SJCRH30 (cell line): ENCODE measurements around the gene LSG1. TPM values are rescaled to one million over a fixed set of nuclear protein-coding genes. Genes with fewer than 3 reads are reported as not detected.
"Not testable (repeated sequence)": the region's sequence is repeated elsewhere in the genome, so short reads cannot be mapped to it uniquely, and the experiment has no call there.

ENCODE experiments used
- DNase-seq, 2 experiments: peaks; one replicate each; pipeline ENCODE4 v3.0.0-alpha.2; 2015 to 2020
- H3K27ac ChIP-seq: fragments of 250-450 bp; sonication (Bioruptor Pico); 2 replicates; pipeline ENCODE4 v1.5.1; 2020; ENCODE audit warnings: mild to moderate bottlenecking, moderate library complexity
- H3K27me3 ChIP-seq: fragments of 250-450 bp; sonication (Bioruptor Pico); 2 replicates; pipeline ENCODE4 v1.5.1; 2020; ENCODE audit warnings: mild to moderate bottlenecking, moderate library complexity
- H3K36me3 ChIP-seq: fragments of 250-450 bp; sonication (Bioruptor Pico); 2 replicates; pipeline ENCODE4 v1.5.1; 2020; ENCODE audit warnings: mild to moderate bottlenecking, moderate library complexity
- H3K4me1 ChIP-seq: fragments of 250-450 bp; sonication (Bioruptor Pico); 2 replicates; pipeline ENCODE4 v1.5.1; 2020; ENCODE audit warnings: mild to moderate bottlenecking, moderate library complexity
- H3K4me3 ChIP-seq: fragments of 250-450 bp; sonication (Bioruptor Pico); 2 replicates; pipeline ENCODE4 v1.5.1; 2020; ENCODE audit warnings: mild to moderate bottlenecking, moderate library complexity
- H3K9me3 ChIP-seq: fragments of 250-450 bp; sonication (Bioruptor Pico); replicated peaks from 2 replicates; pipeline ENCODE4 v1.5.1; 2020; ENCODE audit warnings: mild to moderate bottlenecking, moderate library complexity
- total RNA-seq: library from RNA; depleted of rRNA; stranded (reverse); fragments of >200 nt; shearing (Covaris generic); gene quantifications from 2 replicates; pipeline ENCODE4 v1.2.3, GENCODE V29; 2014

LSG1 gene
- total RNA-seq, 1 experiment from 2014 or later = 35.6 TPM

DNA sequence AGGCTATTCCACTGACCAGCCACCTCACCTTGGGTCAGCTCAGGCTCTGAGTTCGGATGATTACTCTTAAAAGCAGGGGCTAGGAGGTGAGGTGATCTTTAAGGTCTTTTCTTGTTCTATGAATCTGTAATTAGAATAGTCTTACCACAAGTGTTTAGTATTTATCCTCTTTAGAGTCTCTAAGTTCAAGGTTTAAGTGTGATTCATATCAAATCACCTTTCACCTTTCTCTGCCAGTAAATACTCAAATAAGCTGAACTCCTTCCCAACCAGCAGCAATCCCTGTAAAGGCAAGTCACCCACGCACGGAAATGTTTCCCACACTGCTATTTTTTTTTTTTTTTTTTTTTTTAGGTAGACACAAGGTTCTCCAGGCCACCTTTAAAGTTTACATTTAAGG, 24.2 kb downstream of the LSG1 start:
- Histone ChIP-seq H3K27ac (no peak overlapping the region), H3K4me1 (no peaks in the 10 kb centered on the region), H3K27me3 (no peaks in the 10 kb centered on the region), H3K9me3 (no peaks in the 10 kb centered on the region), H3K36me3 (peaks cover 62% of the 10 kb centered on the region), H3K4me3 (no peak overlapping the region)
- no peak for DNase-seq

DNA sequence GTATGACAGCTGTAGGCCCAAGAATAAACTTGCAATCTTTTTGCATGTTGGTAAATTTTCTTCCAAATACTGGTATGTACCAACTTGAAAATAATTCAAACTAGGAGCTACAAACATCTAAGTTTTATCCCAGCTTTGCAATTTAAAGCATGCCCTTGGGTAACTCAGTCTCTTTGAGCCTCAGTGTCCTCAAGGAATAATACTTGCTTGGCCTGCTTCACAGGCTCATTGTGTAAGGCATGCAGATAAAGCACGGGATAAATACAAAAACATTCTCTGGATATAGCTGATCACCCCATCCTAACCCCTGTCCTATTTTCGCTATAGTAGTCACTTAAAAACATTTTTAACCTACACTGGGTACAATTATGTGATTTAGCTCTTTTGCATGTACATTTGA, 29.2 kb downstream of the LSG1 start:
- Histone ChIP-seq H3K27me3 (no peaks in the 10 kb centered on the region), H3K4me3 (no peak overlapping the region), H3K9me3 (no peaks in the 10 kb centered on the region), H3K36me3 (peaks cover 41% of the 10 kb centered on the region), H3K4me1 (no peaks in the 10 kb centered on the region), H3K27ac (no peak overlapping the region)
- no peak for DNase-seq

DNA sequence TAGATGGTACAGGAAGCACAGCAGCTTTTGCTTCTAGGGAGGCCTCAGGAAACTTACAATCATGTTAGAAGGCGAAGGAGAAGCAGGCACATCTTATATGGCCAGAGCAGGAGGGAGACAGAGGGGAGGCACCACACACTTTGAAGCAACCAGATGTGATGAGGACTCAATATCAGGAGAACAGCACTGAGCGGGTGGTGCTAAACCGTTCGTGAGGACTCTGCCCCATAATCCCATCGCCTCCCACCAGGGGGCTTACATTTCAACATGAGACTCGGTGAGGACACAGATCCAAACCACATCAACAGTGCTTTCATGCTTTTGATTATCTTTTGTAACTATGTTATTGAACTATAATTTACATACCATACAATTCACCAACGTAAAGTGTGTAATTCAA, 31.2 kb downstream of the LSG1 start:
- Histone ChIP-seq H3K27ac (no peak overlapping the region), H3K4me3 (no peak overlapping the region), H3K36me3 (peaks cover 38% of the 10 kb centered on the region), H3K4me1 (no peaks in the 10 kb centered on the region), H3K9me3 (no peaks in the 10 kb centered on the region), H3K27me3 (no peaks in the 10 kb centered on the region)
- peak in 1 of 2 experiments; percentile 36 for DNase-seq

DNA sequence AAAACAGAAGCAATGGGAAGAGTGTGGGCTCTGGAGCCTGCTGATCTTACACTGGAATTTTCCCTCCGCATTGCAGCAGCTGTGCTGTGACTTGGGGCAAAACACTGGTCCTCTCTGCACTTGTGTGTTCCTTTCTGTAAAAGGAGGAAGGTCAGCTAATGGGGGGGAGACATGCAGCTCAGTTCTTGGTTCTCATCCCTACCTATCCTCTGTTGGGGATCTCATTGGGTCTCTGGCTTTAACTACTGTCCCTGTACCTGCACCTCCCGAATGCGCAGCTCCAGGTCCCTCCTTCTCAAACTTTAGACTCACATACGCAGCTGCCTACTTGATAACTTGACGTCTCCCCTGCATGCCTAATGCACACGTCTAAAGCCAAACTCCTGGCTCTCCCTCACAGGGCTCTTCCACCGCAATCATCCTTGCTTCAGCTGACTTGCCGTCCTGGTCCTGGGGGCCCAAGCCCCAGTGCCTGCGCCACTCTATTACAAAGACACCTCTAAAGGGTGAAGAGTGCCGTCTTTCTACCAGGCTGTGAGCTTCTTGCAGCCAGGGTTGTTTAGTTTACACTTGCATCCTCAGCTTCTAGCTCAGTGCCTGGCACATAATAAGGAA, 32.9 kb downstream of the LSG1 start:
- Histone ChIP-seq H3K27me3 (no peaks in the 10 kb centered on the region), H3K4me3 (no peak overlapping the region), H3K4me1 (no peaks in the 10 kb centered on the region), H3K27ac (no peak overlapping the region), H3K9me3 (no peaks in the 10 kb centered on the region), H3K36me3 (peaks cover 25% of the 10 kb centered on the region)
- no peak for DNase-seq

DNA sequence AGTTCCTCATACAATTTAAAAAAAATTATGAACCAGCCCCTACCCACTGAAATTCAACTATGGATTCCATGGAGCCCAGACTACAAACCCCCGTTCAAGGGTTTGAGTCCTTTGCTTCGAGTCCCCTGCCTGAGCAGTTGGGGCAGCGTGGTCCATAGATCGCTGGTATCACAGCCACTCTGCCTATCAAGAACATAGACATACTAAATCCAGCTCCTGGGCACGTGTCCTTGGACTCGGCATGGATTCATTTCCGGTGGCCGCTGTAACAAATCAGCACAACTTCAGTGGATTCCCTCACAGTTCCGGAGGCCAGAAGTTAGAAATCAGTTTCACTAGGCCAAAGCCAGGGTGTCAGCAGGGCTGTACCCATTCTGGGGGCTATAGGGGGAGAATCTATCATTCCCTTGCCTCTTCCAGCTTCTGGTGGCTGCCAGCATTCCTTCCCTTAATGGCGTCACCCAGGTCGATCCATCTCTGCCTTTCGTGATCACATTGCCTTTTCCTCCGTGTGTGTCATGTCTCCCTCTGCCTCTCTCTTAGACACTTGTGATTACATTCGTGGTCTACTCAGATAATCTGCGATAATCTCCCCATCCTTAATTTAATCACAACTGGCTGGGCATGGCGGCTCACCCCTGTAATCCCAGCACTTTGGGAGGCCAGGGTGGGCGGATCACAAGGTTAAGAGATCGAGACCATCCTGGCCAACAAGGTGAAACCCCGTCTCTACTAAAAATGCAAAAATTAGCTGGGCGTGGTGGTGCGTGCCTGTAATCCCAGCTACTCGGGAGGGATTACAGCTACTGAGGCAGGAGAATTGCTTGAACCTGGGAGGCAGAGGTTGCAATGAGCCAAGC, 34.2 kb downstream of the LSG1 start:
- Histone ChIP-seq H3K9me3 (no peaks in the 10 kb centered on the region), H3K27ac (no peak overlapping the region), H3K36me3 (peaks cover 13% of the 10 kb centered on the region), H3K27me3 (no peaks in the 10 kb centered on the region), H3K4me3 (no peak overlapping the region), H3K4me1 (no peaks in the 10 kb centered on the region)
- DNase-seq = no peak

DNA sequence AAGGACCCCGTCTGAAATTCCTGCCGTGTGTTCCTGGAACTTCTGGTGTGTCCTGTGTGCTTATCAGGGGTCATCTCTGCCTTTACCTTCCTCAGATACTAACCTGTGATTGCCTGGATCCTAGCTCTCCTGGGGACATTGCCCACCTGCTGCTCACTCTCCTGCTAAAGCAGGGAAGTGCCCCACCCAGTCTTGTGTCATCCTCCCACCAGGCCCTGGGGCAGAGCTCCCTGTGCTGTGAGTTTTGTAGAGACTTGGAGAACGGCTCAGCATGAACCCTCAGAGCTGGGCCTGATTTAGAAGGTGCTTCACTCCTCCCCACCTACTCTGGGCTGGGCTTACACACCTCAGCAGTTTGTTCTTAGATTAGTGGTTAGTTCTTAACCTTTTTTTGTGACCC, 34.9 kb downstream of the LSG1 start:
- Histone ChIP-seq H3K27ac (no peak overlapping the region), H3K4me3 (no peak overlapping the region), H3K4me1 (no peaks in the 10 kb centered on the region), H3K9me3 (no peaks in the 10 kb centered on the region), H3K36me3 (peaks cover 11% of the 10 kb centered on the region), H3K27me3 (no peaks in the 10 kb centered on the region)
- DNase-seq = no peak

DNA sequence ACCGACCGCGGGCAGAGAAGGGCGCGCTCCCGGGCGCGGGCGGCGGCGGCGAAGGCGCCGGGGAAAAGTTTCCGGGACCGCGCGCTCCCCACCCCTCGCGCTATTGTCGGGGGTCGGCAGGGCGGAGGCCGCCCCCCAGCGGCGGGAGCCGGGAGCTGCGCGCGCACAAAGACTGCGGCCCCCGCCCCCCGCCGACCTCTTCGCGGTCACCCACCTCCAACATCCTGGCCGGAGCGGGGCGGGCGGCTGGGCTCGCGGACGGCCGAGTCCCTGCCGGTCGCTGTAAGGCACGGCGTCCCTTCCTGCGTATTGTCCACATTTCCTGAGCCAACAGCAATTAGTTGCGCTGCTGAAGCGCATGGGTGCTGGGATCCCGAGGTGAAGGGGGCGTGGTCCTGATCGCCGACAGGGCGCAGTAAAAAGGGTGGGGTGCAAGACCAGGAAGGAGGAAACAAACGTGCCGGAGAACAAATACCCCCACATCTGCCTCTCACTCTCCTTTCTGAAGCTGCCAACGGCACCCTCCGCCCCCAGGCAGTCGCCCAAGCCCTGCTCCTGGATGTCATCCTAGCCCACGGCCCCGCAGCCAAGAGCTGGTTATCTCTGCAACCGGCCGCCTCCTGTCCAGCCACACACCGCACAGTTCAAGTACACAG, 38.5 kb downstream of the LSG1 start, which contains the start of gene TMEM44:
Gene TMEM44, minus strand, starts transcription at position 71 of the 656 bp plus-strand sequence. CDS start 204 bp downstream, outside the sequence.
- peak within 1 kb of the TSS; percentile 61 for H3K4me3 ChIP-seq
- 0 out of 2 replicates have a peak, but pooled peaks cover 4% of the 10 kb centered on the region for H3K9me3 ChIP-seq
- peaks cover 5% of the 10 kb centered on the region for H3K36me3 ChIP-seq
- peak within 1 kb of the TSS; percentile 53 for H3K27ac ChIP-seq
- no peaks in the 10 kb centered on the region for H3K27me3 ChIP-seq
- peak; percentile 85 for DNase-seq
- H3K4me1 ChIP-seq = no peaks in the 10 kb centered on the region

DNA sequence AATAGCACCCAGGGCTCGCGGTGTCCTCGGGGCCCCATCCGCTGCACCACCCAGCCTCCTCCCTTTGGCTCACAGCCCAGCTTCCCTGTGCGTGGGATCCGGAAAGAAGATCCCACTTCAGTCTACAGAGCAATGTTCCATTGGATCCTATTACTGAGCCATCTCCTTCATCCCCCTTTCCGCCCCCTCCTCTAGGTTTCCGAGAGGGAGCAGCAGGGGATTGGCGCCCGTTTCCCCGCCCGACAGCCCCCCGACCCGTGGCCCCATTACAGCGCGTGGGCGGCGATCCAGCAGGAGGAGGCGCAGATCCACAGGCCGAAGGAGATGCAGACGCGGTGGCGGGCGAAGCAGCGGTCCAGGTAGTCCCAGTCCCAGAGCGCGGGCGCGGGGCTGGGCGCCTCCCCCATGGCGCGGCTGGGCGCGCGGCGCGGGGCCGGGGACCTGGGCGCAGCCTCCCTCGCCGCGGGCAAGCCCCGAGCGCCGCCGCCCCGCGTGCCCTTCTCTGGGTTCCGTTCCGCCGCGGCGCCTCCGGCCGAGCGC, 39.1 kb downstream of the LSG1 start:
- Histone ChIP-seq H3K4me1 (no peaks in the 10 kb centered on the region), H3K36me3 (peaks cover 11% of the 10 kb centered on the region), H3K9me3 (0 out of 2 replicates have a peak, but pooled peaks cover 4% of the 10 kb centered on the region), H3K27me3 (no peaks in the 10 kb centered on the region), H3K4me3 (peak overlapping the region; percentile 61), H3K27ac (peak overlapping the region; percentile 44)
- DNase-seq = peak; percentile 55 to 57

DNA sequence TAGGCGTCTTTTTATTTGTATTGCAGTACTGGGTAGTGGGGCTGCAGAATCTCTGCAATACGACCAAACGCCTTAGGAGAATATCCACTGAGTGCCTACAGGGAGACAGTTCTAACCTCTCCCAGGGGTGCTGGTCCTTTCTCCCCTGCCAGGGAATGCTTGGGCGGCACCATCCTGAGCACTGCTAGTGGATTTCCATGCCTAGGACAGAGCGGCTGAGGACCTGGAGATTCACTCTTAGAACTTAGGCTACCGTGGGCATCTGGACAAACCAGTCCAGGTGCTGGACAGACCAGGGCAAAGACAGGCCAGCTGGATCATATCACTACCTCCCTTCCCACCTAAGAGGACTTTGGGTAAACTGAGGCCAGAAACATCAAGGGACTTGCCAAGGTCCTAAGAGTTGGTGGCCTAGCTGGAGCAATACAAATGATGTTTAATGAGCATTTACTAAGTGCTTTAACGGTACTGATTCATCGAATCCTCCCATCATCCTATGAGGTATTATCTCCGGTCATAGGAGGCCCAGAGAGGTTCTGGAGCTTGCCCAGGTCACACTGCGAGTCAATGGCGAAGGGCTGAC, 39.7 kb downstream of the LSG1 start:
- DNase-seq = no peak
- Histone ChIP-seq H3K27ac (peak overlapping the region; percentile 44; the same call in 1 of the 2 replicates), H3K4me1 (no peaks in the 10 kb centered on the region), H3K9me3 (0 out of 2 replicates have a peak, but pooled peaks cover 4% of the 10 kb centered on the region), H3K36me3 (peaks cover 12% of the 10 kb centered on the region), H3K4me3 (peak overlapping the region; percentile 61), H3K27me3 (no peaks in the 10 kb centered on the region)

DNA sequence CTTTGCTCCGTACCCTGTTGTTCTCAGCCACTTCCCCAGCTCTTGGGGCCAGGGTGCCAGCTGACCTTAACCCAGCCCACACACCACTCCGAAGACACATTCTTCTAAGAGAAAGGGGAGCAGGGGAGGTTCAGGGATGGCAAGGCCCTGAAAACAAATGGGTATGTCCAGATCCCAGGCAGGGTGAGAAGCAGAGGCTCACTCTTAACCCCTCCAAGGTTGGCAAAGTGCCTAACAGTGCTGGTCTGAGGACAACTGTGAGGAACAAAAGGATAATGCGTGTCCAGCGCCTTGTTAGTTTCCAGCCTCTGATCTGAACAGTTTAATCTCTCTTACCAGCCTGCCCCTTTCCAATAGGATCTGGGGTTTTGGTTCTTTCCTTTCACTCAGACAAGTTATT, 40.3 kb downstream of the LSG1 start:
- Histone ChIP-seq H3K9me3 (0 out of 2 replicates have a peak, but pooled peaks cover 4% of the 10 kb centered on the region), H3K4me3 (no peak overlapping the region), H3K4me1 (no peaks in the 10 kb centered on the region), H3K36me3 (peaks cover 16% of the 10 kb centered on the region), H3K27ac (no peak overlapping the region), H3K27me3 (no peaks in the 10 kb centered on the region)
- DNase-seq = peak in 1 of 2 experiments; percentile 24

DNA sequence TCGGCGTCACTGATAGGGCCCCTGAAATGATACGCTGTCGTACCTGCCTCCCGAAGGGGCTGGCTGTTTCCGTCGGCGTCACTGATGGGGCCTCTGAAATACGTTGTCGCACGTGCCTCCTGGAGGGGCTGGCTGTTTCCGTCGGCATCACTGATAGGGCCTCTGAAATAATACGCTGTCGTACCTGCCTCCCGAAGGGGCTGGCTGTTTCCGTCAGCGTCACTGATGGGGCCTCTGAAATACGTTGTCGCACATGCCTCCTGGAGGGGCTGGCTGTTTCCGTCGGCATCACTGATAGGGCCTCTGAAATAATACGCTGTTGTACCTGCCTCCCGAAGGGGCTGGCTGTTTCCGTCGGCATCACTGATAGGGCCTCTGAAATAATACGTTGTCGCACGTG, 41.3 kb downstream of the LSG1 start:
- DNase-seq, H3K4me3 ChIP-seq, H3K27me3 ChIP-seq, H3K4me1 ChIP-seq, H3K27ac ChIP-seq, H3K9me3 ChIP-seq: not testable (repeated sequence)
- peaks cover 16% of the 10 kb centered on the region for H3K36me3 ChIP-seq

DNA sequence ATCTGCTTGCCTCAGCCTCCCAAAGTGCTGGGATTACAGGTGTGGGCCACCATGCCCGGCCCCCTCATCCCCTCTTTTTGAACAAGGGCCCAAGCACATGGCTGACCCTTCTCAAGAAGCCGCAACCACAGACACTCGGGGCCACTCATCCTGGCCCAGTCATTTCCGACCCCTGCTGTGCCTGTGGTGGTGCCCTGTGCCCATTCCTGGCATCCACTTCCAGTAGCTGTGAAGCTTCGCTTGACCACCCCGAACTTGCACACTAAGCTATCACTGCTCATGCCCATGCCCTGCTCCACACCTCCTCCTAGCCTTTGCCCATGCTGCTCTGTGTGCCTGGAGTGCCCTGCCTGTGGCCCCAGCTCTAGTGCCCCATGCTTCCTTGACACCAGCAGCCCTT, 47.0 kb downstream of the LSG1 start:
- Histone ChIP-seq H3K27me3 (no peaks in the 10 kb centered on the region), H3K36me3 (peaks cover 17% of the 10 kb centered on the region)

DNA sequence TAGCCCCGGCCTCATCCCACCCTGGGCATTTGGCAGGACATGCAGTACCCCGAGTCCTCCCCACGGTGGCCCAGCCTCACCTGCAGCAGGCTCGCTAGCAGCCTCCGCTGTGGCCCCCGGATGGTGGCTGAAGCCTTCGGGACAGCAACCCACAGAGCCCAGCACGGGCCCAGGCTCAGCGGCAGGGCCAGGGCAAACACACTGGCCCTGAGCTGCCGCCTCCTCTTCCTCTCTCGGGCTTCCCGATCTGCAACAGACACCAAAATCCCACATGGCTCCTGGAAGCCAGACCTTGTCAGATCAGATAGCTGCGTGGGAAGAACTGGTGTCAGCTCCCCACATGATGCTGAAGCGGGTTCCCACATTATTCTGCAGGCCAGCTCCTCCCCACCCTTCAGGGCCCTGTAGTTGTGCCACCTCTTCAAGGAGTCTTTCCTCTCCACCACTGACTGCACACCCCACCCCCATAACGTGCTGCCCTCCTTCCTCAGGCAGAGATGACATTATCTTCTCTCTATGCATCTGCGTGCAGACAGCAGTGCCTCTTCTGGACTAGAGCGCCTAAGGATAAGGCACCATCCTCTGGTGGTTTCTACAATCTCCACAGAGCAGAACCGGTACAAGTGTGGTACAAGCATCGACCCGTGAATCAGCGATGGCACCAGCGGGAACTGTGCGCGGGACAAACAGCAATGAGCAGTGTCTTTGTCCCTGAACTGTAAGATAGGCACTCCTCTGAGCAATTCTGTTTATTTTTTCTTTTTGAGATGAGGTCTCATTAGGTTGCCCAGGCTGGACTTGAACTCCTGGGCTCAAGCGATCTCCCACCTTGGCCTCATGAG, 48.3 kb downstream of the LSG1 start:
- H3K27me3 ChIP-seq = no peaks in the 10 kb centered on the region
- DNase-seq = no peak
- H3K36me3 ChIP-seq = peaks cover 17% of the 10 kb centered on the region
- H3K27ac ChIP-seq = no peak overlapping the region
- no peak overlapping the region for H3K4me3 ChIP-seq
- H3K9me3 ChIP-seq = no peaks in the 10 kb centered on the region
- H3K4me1 ChIP-seq = peaks cover 6% of the 10 kb centered on the region; the same call in 1 of the 2 replicates

More for the DNA sequence above, 47.0 kb downstream of the LSG1 start:
- H3K27ac ChIP-seq = no peak overlapping the region
- no peak for DNase-seq
- H3K4me3 ChIP-seq = no peak overlapping the region
- no peaks in the 10 kb centered on the region for H3K9me3 ChIP-seq
- peaks cover 6% of the 10 kb centered on the region; the same call in 1 of the 2 replicates for H3K4me1 ChIP-seq
